GM12878 (cell line): ENCODE results near the gene NTN1. TPM values are rescaled to one million over a fixed set of nuclear protein-coding genes. Genes with fewer than 3 reads are reported as not detected.
A peak's percentile ranks its signal among the peaks of the same experiment; 100 is the strongest.

Source experiments
- ATAC-seq: fragments of 200-7000 bp; cut with Tn5 transposase; 3 replicates; pipeline ENCODE4 v1.9.1; 2020; ENCODE audit warnings: mild to moderate bottlenecking, moderate library complexity
- BruUV-seq: library from RNA; stranded (reverse); fragments of 400-500 nt; replicated peaks from 2 replicates; lab custom pipeline; 2021; lab: Mats Ljungman, UMichigan
- CTCF ChIA-PET: fragments of 300-600 bp; sonication (Branson Sonifier 250); formaldehyde crosslinking; extraction: SDS; loops from one replicate; lab custom pipeline; 2021; ENCODE audit warnings: inconsistent platforms; lab: Yijun Ruan, JAX
- POLR2A ChIA-PET: fragments of 350-600 bp; formaldehyde crosslinking; extraction: SDS; loops from one replicate; lab custom pipeline; 2021; ENCODE audit warnings: inconsistent platforms; lab: Charles Lee
- RAD21 ChIA-PET: fragments of 300-600 bp; sonication (Branson Sonifier 250); formaldehyde crosslinking; loops from one replicate; lab custom pipeline; 2023; ENCODE audit warnings: antibody characterized with exemption; ENCODE audit not compliant: unreplicated experiment; lab: Charles Lee
- SMC1A ChIA-PET: fragments of 300-600 bp; sonication (Branson Sonifier 250); formaldehyde crosslinking; loops from one replicate; lab custom pipeline; 2023; ENCODE audit not compliant: unreplicated experiment, uncharacterized antibody; lab: Charles Lee
- DNase-seq: peaks from one replicate; pipeline ENCODE4 v3.0.0-alpha.2; 2011; ENCODE audit warnings: low read depth, low spot score
- FAIRE-seq: peaks from 3 replicates; lab custom pipeline; 2011; peaks lifted over from hg19 to GRCh38; lab: Jason Lieb, UNC
- H2AFZ ChIP-seq: 2 replicates; pipeline ENCODE4 v1.6.0; 2011; ENCODE audit warnings: low read depth, low read length, control low read depth; ENCODE audit not compliant: control insufficient read depth
- H3K27ac ChIP-seq: 2 replicates; pipeline ENCODE4 v1.5.1; 2011; ENCODE audit warnings: control low read depth; ENCODE audit not compliant: control insufficient read depth, insufficient read depth
- H3K27me3 ChIP-seq, 2 experiments: replicated peaks in 1 of 2; 2 replicates each; pipeline versions ENCODE4 v1.6.0 to v1.6.1; 2011; ENCODE audit warnings: low read length in 1 of 2; ENCODE audit not compliant: control insufficient read depth in 2 of 2, insufficient read depth in 2 of 2
- H3K36me3 ChIP-seq, 2 experiments: 2 replicates each; pipeline ENCODE4 v1.5.1; 2011; ENCODE audit warnings: low read length in 1 of 2; ENCODE audit not compliant: control insufficient read depth in 2 of 2, insufficient read depth in 2 of 2
- H3K4me1 ChIP-seq: 2 replicates; pipeline ENCODE4 v1.6.1; 2011; ENCODE audit warnings: mild to moderate bottlenecking, low read length, moderate library complexity, mixed read lengths; ENCODE audit not compliant: control insufficient read depth, insufficient read depth
- H3K4me2 ChIP-seq: 2 replicates; pipeline ENCODE4 v1.6.0; 2011; ENCODE audit warnings: control low read depth; ENCODE audit not compliant: control insufficient read depth, insufficient read depth
- H3K4me3 ChIP-seq: fragments of 200-600 bp; sonication (generic); 2 replicates; pipeline ENCODE4 v1.5.1; 2016
- H3K79me2 ChIP-seq: 2 replicates; pipeline ENCODE4 v1.6.0; 2011; ENCODE audit warnings: low read length; ENCODE audit not compliant: control insufficient read depth, insufficient read depth
- H3K9ac ChIP-seq: 2 replicates; pipeline ENCODE4 v1.8.0; 2011; ENCODE audit warnings: low read length, control low read depth, mixed read lengths; ENCODE audit not compliant: control insufficient read depth, insufficient read depth
- H3K9me3 ChIP-seq: replicated peaks from 3 replicates; pipeline ENCODE4 v1.5.1; 2011; ENCODE audit warnings: mild to moderate bottlenecking, low read length; ENCODE audit not compliant: control insufficient read depth, insufficient read depth
- H4K20me1 ChIP-seq: 2 replicates; pipeline ENCODE4 v1.6.0; 2011; ENCODE audit not compliant: control insufficient read depth, insufficient read depth
- TARDBP ChIP-seq: IDR thresholded peaks from 2 replicates; pipeline ENCODE4 v1.6.1; 2016; ENCODE audit warnings: borderline replicate concordance
- WGBS: methylation state at CpG from one replicate; pipeline ENCODE4 v1.1.6; 2016; ENCODE audit warnings: low lambda C conversion rate; ENCODE audit not compliant: insufficient replicate concordance, insufficient coverage; ENCODE audit errors: missing lambda C conversion rate; 5-methylcytosine and 5-hydroxymethylcytosine counted together
- in situ Hi-C: fragments of 300-500 bp; cut with MboI; formaldehyde crosslinking; loops from 9 replicates; pipeline ENCODE4 v1.14.3; 2018; ENCODE audit warnings: mixed read lengths
- intact Hi-C: fragments of 100-400 bp; cut with micrococcal nuclease; formaldehyde crosslinking; loops from one replicate; pipeline ENCODE4 v1.14.2; 2022; ENCODE audit not compliant: unreplicated experiment
- polyA plus RNA-seq, 11 experiments: library from polyadenylated mRNA; depleted of rRNA in 4 of 11; unstranded in 6 of 11; stranded (reverse) in 5 of 11; fragments of >200 nt; fragmentation: Nextera tagmentation in 4 of 11; fragmentation: Illumina TruSeq in 1 of 11; extraction: Ambion mirVana in 4 of 11; extraction: Trizol in 1 of 11; gene quantifications; 1 replicate in 1 of 11; 2 replicates in 10 of 11; pipeline versions ENCODE4 v1.2.1 to v1.2.3, GENCODE V29; 2011 to 2016; ENCODE audit warnings: inconsistent platforms in 2 of 11, missing spikeins in 2 of 11, low read depth in 1 of 11
- total RNA-seq, 4 experiments: library from RNA; depleted of rRNA in 3 of 4; stranded (reverse); fragments of >200 nt in 3 of 4; fragmentation: Illumina TruSeq in 1 of 4; extraction: Trizol in 1 of 4; gene quantifications; 2 replicates each; pipeline versions ENCODE4 v1.2.1 to v1.2.3, GENCODE V29; 2013 to 2021
- TF ChIP-seq, protein P1 (sequence below): IDR thresholded peaks from 2 replicates; pipeline ENCODE4 v1.6.1; 2011; ENCODE audit warnings: borderline replicate concordance, low read depth, mild to moderate bottlenecking, moderate library complexity, low read length; ENCODE audit not compliant: insufficient read depth, poor library complexity, severe bottlenecking

NTN1 gene
- total and polyA plus RNA-seq, 10 of the 15 experiments (the other 5 are each of a cell fraction or from before 2014, with no cell fraction given) = 0.02 to 0.89 (median 0.35) TPM

DNA sequence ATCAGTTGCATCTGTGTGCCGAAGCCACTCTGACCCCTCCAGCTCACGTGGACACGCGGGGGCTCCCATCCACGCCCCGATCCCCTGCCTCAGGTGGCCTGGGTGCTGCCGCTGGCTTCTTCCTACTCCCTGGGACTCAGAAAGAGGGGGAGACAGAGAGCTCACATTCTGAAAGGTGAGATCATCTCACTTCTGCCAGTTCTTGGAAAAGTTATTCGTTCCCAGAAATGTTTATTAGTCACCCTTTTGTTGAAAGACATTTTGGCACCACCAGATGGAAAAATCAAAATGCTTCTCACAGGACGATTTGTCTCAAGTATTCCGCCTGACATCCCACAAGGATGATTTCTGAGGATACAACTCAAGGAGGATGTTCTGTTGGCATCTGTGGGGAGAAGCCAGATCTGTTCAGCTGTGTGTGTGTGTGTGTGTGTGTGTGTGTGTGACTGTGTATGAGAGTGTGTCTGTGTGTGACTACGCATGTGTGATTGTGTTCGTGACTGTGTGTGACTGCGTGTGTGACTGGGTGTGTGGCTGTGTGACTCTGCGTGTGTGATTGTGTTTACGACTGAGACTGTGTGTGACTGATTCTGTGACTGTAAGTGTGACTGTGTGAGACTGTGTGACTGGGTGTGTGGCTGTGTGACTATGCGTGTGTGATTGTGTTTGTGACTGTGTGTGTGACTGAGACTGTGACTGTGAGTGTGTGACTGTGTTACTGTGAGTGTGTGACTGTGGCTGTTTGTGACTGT, 207.3 kb downstream of the NTN1 start:
- Histone ChIP-seq H3K36me3 (no peaks in the 10 kb centered on the region), H3K9me3 (no peaks in the 10 kb centered on the region; the same call in 2 of the 3 replicates), H3K4me3 (no peak overlapping the region), H3K79me2 (no peaks in the 10 kb centered on the region), H3K4me2 (no peak overlapping the region), H3K27me3 (peaks cover 0 to 6% of the 10 kb centered on the region in 2 experiments; a peak in 1 of 4 replicates), H4K20me1 (0 out of 2 replicates have a peak, but pooled peaks cover 2% of the 10 kb centered on the region), H2AFZ (no peak overlapping the region), H3K4me1 (peaks cover 4% of the 10 kb centered on the region; the same call in 1 of the 2 replicates), H3K9ac (no peak overlapping the region), H3K27ac (no peak overlapping the region)
- ChIA-PET RAD21 (no interaction called here), SMC1A (no interaction called here), CTCF (interaction anchor here (0.5 kb wide), 1 partner anchor 10 kb away, joined by 3 read pairs; no protein-coding TSS in a partner anchor), POLR2A (no interaction called here)
- FAIRE-seq (no peak), ATAC-seq (no peak), DNase-seq (no peak)
- BruUV-seq = no TSS peak
- TF ChIP-seq, protein P1, sequence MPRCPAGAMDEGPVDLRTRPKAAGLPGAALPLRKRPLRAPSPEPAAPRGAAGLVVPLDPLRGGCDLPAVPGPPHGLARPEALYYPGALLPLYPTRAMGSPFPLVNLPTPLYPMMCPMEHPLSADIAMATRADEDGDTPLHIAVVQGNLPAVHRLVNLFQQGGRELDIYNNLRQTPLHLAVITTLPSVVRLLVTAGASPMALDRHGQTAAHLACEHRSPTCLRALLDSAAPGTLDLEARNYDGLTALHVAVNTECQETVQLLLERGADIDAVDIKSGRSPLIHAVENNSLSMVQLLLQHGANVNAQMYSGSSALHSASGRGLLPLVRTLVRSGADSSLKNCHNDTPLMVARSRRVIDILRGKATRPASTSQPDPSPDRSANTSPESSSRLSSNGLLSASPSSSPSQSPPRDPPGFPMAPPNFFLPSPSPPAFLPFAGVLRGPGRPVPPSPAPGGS = peak; percentile 61
- TF ChIP-seq TARDBP = no peak
- intact Hi-C loops (no loop called here), in situ Hi-C loops (no loop called here)
- 49% methylated on average over 16 of the region's 16 CpGs for WGBS
